Measurements from ENCODE around the gene CASKIN1. TPM values are rescaled to one million over a fixed set of nuclear protein-coding genes. Genes with fewer than 3 reads are reported as not detected.
A peak's percentile ranks its signal among the peaks of the same experiment; 100 is the strongest.

The CASKIN1 gene
- total and polyA plus RNA-seq, 2 experiments from 2014 or later, result 1.0 to 6.2 TPM

DNA sequence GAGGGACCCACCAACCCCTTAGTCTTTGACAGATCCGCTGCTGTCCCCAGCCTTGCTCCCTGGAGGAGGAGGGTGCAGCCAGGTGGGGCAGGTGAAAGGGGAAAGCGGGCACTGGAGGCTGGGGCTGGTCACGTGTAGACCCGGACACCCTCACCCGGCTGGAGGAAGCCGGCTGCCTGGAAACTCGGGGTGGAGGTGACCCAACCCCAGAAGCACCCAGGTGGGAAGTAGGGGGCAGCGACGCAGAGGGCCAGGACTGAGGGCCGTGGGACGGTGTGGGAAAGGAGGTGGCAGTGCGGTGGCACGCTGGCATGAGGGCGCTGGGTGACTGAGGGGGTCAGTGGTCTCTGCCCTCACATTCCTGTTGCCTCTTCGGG, 38.2 kb downstream of the CASKIN1 start:
- no peak overlapping the region for H2AFZ ChIP-seq
- H3K4me3 Mint-ChIP-seq, result peak overlapping the region; percentile 93; the same call in 1 of the 3 replicates
- 0 out of 2 replicates have a peak overlapping the region, but pooled peaks have one; percentile 26 for H3K27ac ChIP-seq (ENCODE audit: low read depth)

More for the DNA sequence above, 38.2 kb downstream of the CASKIN1 start:
- Histone ChIP-seq H3K4me1 (ENCODE audit: insufficient read depth) (peaks cover 15% of the 10 kb centered on the region; the same call in 1 of the 2 replicates), H3K4me3 (no peak overlapping the region), H3K36me3 (ENCODE audit: insufficient read depth) (peaks cover 17% of the 10 kb centered on the region; the same call in 1 of the 2 replicates), H3K79me2 (replicated peaks; ENCODE audit: insufficient read depth) (peaks cover 87% of the 10 kb centered on the region), H3K9me2 (ENCODE audit: insufficient read depth) (no peaks in the 10 kb centered on the region), H3K4me2 (no peak overlapping the region), H4K20me1 (replicated peaks; ENCODE audit: insufficient read depth) (peaks cover 20% of the 10 kb centered on the region), H3F3A (replicated peaks; ENCODE audit: low read depth) (peaks cover 19% of the 10 kb centered on the region), H3K27me3 (ENCODE audit: insufficient read depth) (no peaks in the 10 kb centered on the region)
- DNase-seq (ENCODE audit: low spot score), result no peak
- H3K36me3 Mint-ChIP-seq (ENCODE audit: low read depth), result peaks cover 31% of the 10 kb centered on the region
- peaks cover 31% of the 10 kb centered on the region for H3K4me1 Mint-ChIP-seq
- no peak for TF ChIP-seq ZNF331 (CRISPR knock-in tag; IDR thresholded peaks at IDR 0.05; ENCODE audit: low read depth)
- TF ChIP-seq STAT1 (IDR thresholded peaks at IDR 0.05; ENCODE audit: unreplicated experiment), result no peak
- no peak for TF ChIP-seq EZH2 (IDR thresholded peaks at IDR 0.05; ENCODE audit: low read depth, unreplicated experiment)
- no peak for TF ChIP-seq CREB1 (CRISPR knock-in tag; IDR thresholded peaks at IDR 0.05; ENCODE audit: low read depth)
- no peak for TF ChIP-seq EZH2phosphoT487 (IDR thresholded peaks at IDR 0.05; ENCODE audit: unreplicated experiment)
- no peak for TF ChIP-seq JUNB (IDR thresholded peaks at IDR 0.05; ENCODE audit: unreplicated experiment)
- no peak for TF ChIP-seq POLR2AphosphoS5 (IDR thresholded peaks at IDR 0.05; ENCODE audit: low read depth)
- TF ChIP-seq, protein P1, sequence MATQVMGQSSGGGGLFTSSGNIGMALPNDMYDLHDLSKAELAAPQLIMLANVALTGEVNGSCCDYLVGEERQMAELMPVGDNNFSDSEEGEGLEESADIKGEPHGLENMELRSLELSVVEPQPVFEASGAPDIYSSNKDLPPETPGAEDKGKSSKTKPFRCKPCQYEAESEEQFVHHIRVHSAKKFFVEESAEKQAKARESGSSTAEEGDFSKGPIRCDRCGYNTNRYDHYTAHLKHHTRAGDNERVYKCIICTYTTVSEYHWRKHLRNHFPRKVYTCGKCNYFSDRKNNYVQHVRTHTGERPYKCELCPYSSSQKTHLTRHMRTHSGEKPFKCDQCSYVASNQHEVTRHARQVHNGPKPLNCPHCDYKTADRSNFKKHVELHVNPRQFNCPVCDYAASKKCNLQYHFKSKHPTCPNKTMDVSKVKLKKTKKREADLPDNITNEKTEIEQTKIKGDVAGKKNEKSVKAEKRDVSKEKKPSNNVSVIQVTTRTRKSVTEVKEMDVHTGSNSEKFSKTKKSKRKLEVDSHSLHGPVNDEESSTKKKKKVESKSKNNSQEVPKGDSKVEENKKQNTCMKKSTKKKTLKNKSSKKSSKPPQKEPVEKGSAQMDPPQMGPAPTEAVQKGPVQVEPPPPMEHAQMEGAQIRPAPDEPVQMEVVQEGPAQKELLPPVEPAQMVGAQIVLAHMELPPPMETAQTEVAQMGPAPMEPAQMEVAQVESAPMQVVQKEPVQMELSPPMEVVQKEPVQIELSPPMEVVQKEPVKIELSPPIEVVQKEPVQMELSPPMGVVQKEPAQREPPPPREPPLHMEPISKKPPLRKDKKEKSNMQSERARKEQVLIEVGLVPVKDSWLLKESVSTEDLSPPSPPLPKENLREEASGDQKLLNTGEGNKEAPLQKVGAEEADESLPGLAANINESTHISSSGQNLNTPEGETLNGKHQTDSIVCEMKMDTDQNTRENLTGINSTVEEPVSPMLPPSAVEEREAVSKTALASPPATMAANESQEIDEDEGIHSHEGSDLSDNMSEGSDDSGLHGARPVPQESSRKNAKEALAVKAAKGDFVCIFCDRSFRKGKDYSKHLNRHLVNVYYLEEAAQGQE (IDR thresholded peaks at IDR 0.05; ENCODE audit: unreplicated experiment), result no peak
- TF ChIP-seq NANOG (IDR thresholded peaks at IDR 0.05; ENCODE audit: borderline replicate concordance), result no peak
- no peak for TF ChIP-seq ZNF114 (CRISPR knock-in tag; IDR thresholded peaks at IDR 0.05)
- TF ChIP-seq, protein P2, sequence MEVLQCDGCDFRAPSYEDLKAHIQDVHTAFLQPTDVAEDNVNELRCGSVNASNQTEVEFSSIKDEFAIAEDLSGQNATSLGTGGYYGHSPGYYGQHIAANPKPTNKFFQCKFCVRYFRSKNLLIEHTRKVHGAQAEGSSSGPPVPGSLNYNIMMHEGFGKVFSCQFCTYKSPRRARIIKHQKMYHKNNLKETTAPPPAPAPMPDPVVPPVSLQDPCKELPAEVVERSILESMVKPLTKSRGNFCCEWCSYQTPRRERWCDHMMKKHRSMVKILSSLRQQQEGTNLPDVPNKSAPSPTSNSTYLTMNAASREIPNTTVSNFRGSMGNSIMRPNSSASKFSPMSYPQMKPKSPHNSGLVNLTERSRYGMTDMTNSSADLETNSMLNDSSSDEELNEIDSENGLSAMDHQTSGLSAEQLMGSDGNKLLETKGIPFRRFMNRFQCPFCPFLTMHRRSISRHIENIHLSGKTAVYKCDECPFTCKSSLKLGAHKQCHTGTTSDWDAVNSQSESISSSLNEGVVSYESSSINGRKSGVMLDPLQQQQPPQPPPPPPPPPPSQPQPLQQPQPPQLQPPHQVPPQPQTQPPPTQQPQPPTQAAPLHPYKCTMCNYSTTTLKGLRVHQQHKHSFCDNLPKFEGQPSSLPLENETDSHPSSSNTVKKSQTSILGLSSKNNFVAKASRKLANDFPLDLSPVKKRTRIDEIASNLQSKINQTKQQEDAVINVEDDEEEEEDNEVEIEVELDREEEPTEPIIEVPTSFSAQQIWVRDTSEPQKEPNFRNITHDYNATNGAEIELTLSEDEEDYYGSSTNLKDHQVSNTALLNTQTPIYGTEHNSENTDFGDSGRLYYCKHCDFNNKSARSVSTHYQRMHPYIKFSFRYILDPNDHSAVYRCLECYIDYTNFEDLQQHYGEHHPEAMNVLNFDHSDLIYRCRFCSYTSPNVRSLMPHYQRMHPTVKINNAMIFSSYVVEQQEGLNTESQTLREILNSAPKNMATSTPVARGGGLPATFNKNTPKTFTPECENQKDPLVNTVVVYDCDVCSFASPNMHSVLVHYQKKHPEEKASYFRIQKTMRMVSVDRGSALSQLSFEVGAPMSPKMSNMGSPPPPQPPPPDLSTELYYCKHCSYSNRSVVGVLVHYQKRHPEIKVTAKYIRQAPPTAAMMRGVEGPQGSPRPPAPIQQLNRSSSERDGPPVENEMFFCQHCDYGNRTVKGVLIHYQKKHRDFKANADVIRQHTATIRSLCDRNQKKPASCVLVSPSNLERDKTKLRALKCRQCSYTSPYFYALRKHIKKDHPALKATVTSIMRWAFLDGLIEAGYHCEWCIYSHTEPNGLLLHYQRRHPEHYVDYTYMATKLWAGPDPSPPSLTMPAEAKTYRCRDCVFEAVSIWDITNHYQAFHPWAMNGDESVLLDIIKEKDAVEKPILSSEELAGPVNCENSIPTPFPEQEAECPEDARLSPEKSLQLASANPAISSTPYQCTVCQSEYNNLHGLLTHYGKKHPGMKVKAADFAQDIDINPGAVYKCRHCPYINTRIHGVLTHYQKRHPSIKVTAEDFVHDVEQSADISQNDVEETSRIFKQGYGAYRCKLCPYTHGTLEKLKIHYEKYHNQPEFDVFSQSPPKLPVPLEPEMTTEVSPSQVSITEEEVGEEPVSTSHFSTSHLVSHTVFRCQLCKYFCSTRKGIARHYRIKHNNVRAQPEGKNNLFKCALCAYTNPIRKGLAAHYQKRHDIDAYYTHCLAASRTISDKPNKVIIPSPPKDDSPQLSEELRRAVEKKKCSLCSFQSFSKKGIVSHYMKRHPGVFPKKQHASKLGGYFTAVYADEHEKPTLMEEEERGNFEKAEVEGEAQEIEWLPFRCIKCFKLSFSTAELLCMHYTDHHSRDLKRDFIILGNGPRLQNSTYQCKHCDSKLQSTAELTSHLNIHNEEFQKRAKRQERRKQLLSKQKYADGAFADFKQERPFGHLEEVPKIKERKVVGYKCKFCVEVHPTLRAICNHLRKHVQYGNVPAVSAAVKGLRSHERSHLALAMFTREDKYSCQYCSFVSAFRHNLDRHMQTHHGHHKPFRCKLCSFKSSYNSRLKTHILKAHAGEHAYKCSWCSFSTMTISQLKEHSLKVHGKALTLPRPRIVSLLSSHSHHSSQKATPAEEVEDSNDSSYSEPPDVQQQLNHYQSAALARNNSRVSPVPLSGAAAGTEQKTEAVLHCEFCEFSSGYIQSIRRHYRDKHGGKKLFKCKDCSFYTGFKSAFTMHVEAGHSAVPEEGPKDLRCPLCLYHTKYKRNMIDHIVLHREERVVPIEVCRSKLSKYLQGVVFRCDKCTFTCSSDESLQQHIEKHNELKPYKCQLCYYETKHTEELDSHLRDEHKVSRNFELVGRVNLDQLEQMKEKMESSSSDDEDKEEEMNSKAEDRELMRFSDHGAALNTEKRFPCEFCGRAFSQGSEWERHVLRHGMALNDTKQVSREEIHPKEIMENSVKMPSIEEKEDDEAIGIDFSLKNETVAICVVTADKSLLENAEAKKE (CRISPR knock-in tag; IDR thresholded peaks at IDR 0.05), result no peak
- TF ChIP-seq, protein P3, sequence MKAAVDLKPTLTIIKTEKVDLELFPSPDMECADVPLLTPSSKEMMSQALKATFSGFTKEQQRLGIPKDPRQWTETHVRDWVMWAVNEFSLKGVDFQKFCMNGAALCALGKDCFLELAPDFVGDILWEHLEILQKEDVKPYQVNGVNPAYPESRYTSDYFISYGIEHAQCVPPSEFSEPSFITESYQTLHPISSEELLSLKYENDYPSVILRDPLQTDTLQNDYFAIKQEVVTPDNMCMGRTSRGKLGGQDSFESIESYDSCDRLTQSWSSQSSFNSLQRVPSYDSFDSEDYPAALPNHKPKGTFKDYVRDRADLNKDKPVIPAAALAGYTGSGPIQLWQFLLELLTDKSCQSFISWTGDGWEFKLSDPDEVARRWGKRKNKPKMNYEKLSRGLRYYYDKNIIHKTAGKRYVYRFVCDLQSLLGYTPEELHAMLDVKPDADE (IDR thresholded peaks at IDR 0.05), result no peak
- TF ChIP-seq, protein P4, sequence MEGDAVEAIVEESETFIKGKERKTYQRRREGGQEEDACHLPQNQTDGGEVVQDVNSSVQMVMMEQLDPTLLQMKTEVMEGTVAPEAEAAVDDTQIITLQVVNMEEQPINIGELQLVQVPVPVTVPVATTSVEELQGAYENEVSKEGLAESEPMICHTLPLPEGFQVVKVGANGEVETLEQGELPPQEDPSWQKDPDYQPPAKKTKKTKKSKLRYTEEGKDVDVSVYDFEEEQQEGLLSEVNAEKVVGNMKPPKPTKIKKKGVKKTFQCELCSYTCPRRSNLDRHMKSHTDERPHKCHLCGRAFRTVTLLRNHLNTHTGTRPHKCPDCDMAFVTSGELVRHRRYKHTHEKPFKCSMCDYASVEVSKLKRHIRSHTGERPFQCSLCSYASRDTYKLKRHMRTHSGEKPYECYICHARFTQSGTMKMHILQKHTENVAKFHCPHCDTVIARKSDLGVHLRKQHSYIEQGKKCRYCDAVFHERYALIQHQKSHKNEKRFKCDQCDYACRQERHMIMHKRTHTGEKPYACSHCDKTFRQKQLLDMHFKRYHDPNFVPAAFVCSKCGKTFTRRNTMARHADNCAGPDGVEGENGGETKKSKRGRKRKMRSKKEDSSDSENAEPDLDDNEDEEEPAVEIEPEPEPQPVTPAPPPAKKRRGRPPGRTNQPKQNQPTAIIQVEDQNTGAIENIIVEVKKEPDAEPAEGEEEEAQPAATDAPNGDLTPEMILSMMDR (conservative IDR thresholded peaks at IDR 0.05; ENCODE audit: low read depth in 2 of 2), result no peak
- ATAC-seq, result no peak
- H3K27me3 Mint-ChIP-seq (ENCODE audit: insufficient read depth, low read depth, poor library complexity), result peaks cover 35% of the 10 kb centered on the region
- no peak overlapping the region for H3K27ac Mint-ChIP-seq
- H3K9me3 Mint-ChIP-seq, result peaks cover 18% of the 10 kb centered on the region

Data from GM23338 (cell line).